ENCODE data around the gene SOX8.

The SOX8 gene

GRCh38 chr16:959232-960040 is 22.1 kb upstream of the SOX8 start:
- Histone ChIP-seq H3K27me3 (ENCODE audit: control insufficient read depth, insufficient read depth, low read length) (no peaks in the 10 kb centered on the region), H3K4me3 (ENCODE audit: low read length) (no peak overlapping the region), H3K4me1 (ENCODE audit: control insufficient read depth, insufficient read depth, low read length) (peaks cover 11% of the 10 kb centered on the region), H3K9me3 (replicated peaks; ENCODE audit: low read length) (no peaks in the 10 kb centered on the region), H3K9ac (ENCODE audit: low read depth, low read length) (no peak overlapping the region), H3K36me3 (ENCODE audit: insufficient read depth, low read length) (no peaks in the 10 kb centered on the region), H3K4me2 (ENCODE audit: low read length) (no peak overlapping the region)

- Histone ChIP-seq H3K4me3 (ENCODE audit: low read length) (no peak overlapping the region), H3K27me3 (ENCODE audit: control insufficient read depth, insufficient read depth, low read length) (no peaks in the 10 kb centered on the region), H3K9me3 (replicated peaks; ENCODE audit: low read length) (peaks cover 9% of the 10 kb centered on the region), H3K36me3 (ENCODE audit: insufficient read depth, low read length) (peaks cover 3% of the 10 kb centered on the region), H3K4me2 (ENCODE audit: low read length) (no peak overlapping the region), H3K4me1 (ENCODE audit: control insufficient read depth, insufficient read depth, low read length) (peaks cover 17% of the 10 kb centered on the region), H3K9ac (ENCODE audit: low read depth, low read length) (no peak overlapping the region)
Observed at GRCh38 chr16:962366-962765, 19.2 kb upstream of the SOX8 start.

GRCh38 chr16:962901-963814 is 18.4 kb upstream of the SOX8 start:
- peak overlapping the region; percentile 81 for H3K9ac ChIP-seq (ENCODE audit: low read depth, low read length)
- H3K4me3 ChIP-seq (ENCODE audit: low read length): peak overlapping the region; percentile 64

GRCh38 chr16:963913-964312 is 17.7 kb upstream of the SOX8 start:
- Histone ChIP-seq H3K9ac (ENCODE audit: low read depth, low read length) (peak overlapping the region; percentile 81), H3K27me3 (ENCODE audit: control insufficient read depth, insufficient read depth, low read length) (no peaks in the 10 kb centered on the region), H3K4me3 (ENCODE audit: low read length) (peak overlapping the region; percentile 64), H3K4me2 (ENCODE audit: low read length) (peak overlapping the region; percentile 82), H3K4me1 (ENCODE audit: control insufficient read depth, insufficient read depth, low read length) (peaks cover 17% of the 10 kb centered on the region), H3K36me3 (ENCODE audit: insufficient read depth, low read length) (peaks cover 13% of the 10 kb centered on the region), H3K9me3 (replicated peaks; ENCODE audit: low read length) (peaks cover 9% of the 10 kb centered on the region)

More at GRCh38 chr16:962901-963814, 18.4 kb upstream of the SOX8 start:
- Histone ChIP-seq H3K36me3 (ENCODE audit: insufficient read depth, low read length) (peaks cover 8% of the 10 kb centered on the region), H3K4me1 (ENCODE audit: control insufficient read depth, insufficient read depth, low read length) (peaks cover 17% of the 10 kb centered on the region), H3K9me3 (replicated peaks; ENCODE audit: low read length) (peaks cover 9% of the 10 kb centered on the region), H3K4me2 (ENCODE audit: low read length) (peak overlapping the region; percentile 82), H3K27me3 (ENCODE audit: control insufficient read depth, insufficient read depth, low read length) (no peaks in the 10 kb centered on the region)

GRCh38 chr16:964356-965035 is 17.1 kb upstream of the SOX8 start:
- Histone ChIP-seq H3K4me2 (ENCODE audit: low read length) (peak overlapping the region; percentile 82), H3K27me3 (ENCODE audit: control insufficient read depth, insufficient read depth, low read length) (no peaks in the 10 kb centered on the region), H3K36me3 (ENCODE audit: insufficient read depth, low read length) (peaks cover 13% of the 10 kb centered on the region), H3K4me3 (ENCODE audit: low read length) (peak overlapping the region; percentile 64), H3K4me1 (ENCODE audit: control insufficient read depth, insufficient read depth, low read length) (peaks cover 20% of the 10 kb centered on the region), H3K9ac (ENCODE audit: low read depth, low read length) (peak overlapping the region; percentile 81), H3K9me3 (replicated peaks; ENCODE audit: low read length) (peaks cover 9% of the 10 kb centered on the region)

GRCh38 chr16:965036-965395 is 16.6 kb upstream of the SOX8 start:
- Histone ChIP-seq H3K9ac (ENCODE audit: low read depth, low read length) (peak overlapping the region; percentile 81), H3K27me3 (ENCODE audit: control insufficient read depth, insufficient read depth, low read length) (no peaks in the 10 kb centered on the region), H3K4me1 (ENCODE audit: control insufficient read depth, insufficient read depth, low read length) (peaks cover 25% of the 10 kb centered on the region), H3K9me3 (replicated peaks; ENCODE audit: low read length) (peaks cover 9% of the 10 kb centered on the region), H3K4me3 (ENCODE audit: low read length) (peak overlapping the region; percentile 64), H3K4me2 (ENCODE audit: low read length) (peak overlapping the region; percentile 82), H3K36me3 (ENCODE audit: insufficient read depth, low read length) (peaks cover 13% of the 10 kb centered on the region)

GRCh38 chr16:965487-965886 is 16.1 kb upstream of the SOX8 start:
- no peak overlapping the region for H3K4me2 ChIP-seq (ENCODE audit: low read length)
- no peak overlapping the region for H3K4me3 ChIP-seq (ENCODE audit: low read length)
- peaks cover 30% of the 10 kb centered on the region for H3K4me1 ChIP-seq (ENCODE audit: control insufficient read depth, insufficient read depth, low read length)
- H3K9ac ChIP-seq (ENCODE audit: low read depth, low read length): no peak overlapping the region
- peaks cover 13% of the 10 kb centered on the region for H3K36me3 ChIP-seq (ENCODE audit: insufficient read depth, low read length)
- H3K9me3 ChIP-seq (replicated peaks; ENCODE audit: low read length): peaks cover 9% of the 10 kb centered on the region
- no peaks in the 10 kb centered on the region for H3K27me3 ChIP-seq (ENCODE audit: control insufficient read depth, insufficient read depth, low read length)

- Histone ChIP-seq H3K4me3 (ENCODE audit: low read length) (no peak overlapping the region), H3K9me3 (replicated peaks; ENCODE audit: low read length) (peaks cover 9% of the 10 kb centered on the region), H3K27me3 (ENCODE audit: control insufficient read depth, insufficient read depth, low read length) (no peaks in the 10 kb centered on the region), H3K4me1 (ENCODE audit: control insufficient read depth, insufficient read depth, low read length) (peaks cover 30% of the 10 kb centered on the region), H3K9ac (ENCODE audit: low read depth, low read length) (no peak overlapping the region), H3K4me2 (ENCODE audit: low read length) (no peak overlapping the region), H3K36me3 (ENCODE audit: insufficient read depth, low read length) (peaks cover 13% of the 10 kb centered on the region)
Observed at GRCh38 chr16:966035-966434, 15.5 kb upstream of the SOX8 start.

GRCh38 chr16:966505-966904 is 15.1 kb upstream of the SOX8 start:
- Histone ChIP-seq H3K4me3 (ENCODE audit: low read length) (no peak overlapping the region), H3K9me3 (replicated peaks; ENCODE audit: low read length) (peaks cover 9% of the 10 kb centered on the region), H3K4me2 (ENCODE audit: low read length) (no peak overlapping the region), H3K4me1 (ENCODE audit: control insufficient read depth, insufficient read depth, low read length) (peaks cover 30% of the 10 kb centered on the region), H3K9ac (ENCODE audit: low read depth, low read length) (no peak overlapping the region), H3K36me3 (ENCODE audit: insufficient read depth, low read length) (peaks cover 13% of the 10 kb centered on the region), H3K27me3 (ENCODE audit: control insufficient read depth, insufficient read depth, low read length) (no peaks in the 10 kb centered on the region)

GRCh38 chr16:967077-967541 is 14.5 kb upstream of the SOX8 start:
- H3K4me2 ChIP-seq (ENCODE audit: low read length): no peak overlapping the region
- peaks cover 30% of the 10 kb centered on the region for H3K4me1 ChIP-seq (ENCODE audit: control insufficient read depth, insufficient read depth, low read length)
- H3K9ac ChIP-seq (ENCODE audit: low read depth, low read length): no peak overlapping the region
- H3K36me3 ChIP-seq (ENCODE audit: insufficient read depth, low read length): peaks cover 13% of the 10 kb centered on the region
- no peaks in the 10 kb centered on the region for H3K27me3 ChIP-seq (ENCODE audit: control insufficient read depth, insufficient read depth, low read length)
- peaks cover 9% of the 10 kb centered on the region for H3K9me3 ChIP-seq (replicated peaks; ENCODE audit: low read length)
- H3K4me3 ChIP-seq (ENCODE audit: low read length): no peak overlapping the region
